Progenitor cell of endocrine pancreas (in vitro differentiated cells): Measurements from ENCODE around the gene FARS2. TPM values are rescaled to one million over a fixed set of nuclear protein-coding genes. Genes with fewer than 3 reads are reported as not detected.

ENCODE experiments used
- DNase-seq: peaks from one replicate; pipeline ENCODE4 v3.0.0; 2021; ENCODE audit warnings: low spot score; ENCODE audit not compliant: unreplicated experiment
- H3K27ac Mint-ChIP-seq: 2 replicates; pipeline ENCODE4 v1.8.0; 2021; ENCODE audit warnings: mild to moderate bottlenecking, moderate library complexity, mixed read lengths
- H3K27me3 Mint-ChIP-seq: 2 replicates; pipeline ENCODE4 v1.8.0; 2021; ENCODE audit warnings: mixed read lengths
- H3K36me3 Mint-ChIP-seq: 2 replicates; pipeline ENCODE4 v1.8.0; 2022; ENCODE audit warnings: mixed read lengths; ENCODE audit not compliant: insufficient read depth
- H3K4me1 Mint-ChIP-seq: 2 replicates; pipeline ENCODE4 v1.8.0; 2021; ENCODE audit warnings: low read depth, mixed read lengths
- H3K4me3 Mint-ChIP-seq: 2 replicates; pipeline ENCODE4 v1.8.0; 2021; ENCODE audit warnings: low read depth, mild to moderate bottlenecking, moderate library complexity, mixed read lengths
- H3K9me3 Mint-ChIP-seq: 2 replicates; pipeline ENCODE4 v1.8.0; 2021; ENCODE audit warnings: low read depth, mixed read lengths
- total RNA-seq: library from RNA; stranded (reverse); gene quantifications from 2 replicates; pipeline ENCODE4 v1.2.1, GENCODE V29; 2021
- TF ChIP-seq, protein P1 (sequence below): fragments of 200-600 bp; sonication (generic); IDR thresholded peaks from one replicate; pipeline ENCODE4 v1.5.0; 2021; ENCODE audit warnings: antibody characterized with exemption, mild to moderate bottlenecking; ENCODE audit not compliant: unreplicated experiment

The FARS2 gene
- total RNA-seq, 1 donor from 2014 or later: 20.8 TPM

DNA sequence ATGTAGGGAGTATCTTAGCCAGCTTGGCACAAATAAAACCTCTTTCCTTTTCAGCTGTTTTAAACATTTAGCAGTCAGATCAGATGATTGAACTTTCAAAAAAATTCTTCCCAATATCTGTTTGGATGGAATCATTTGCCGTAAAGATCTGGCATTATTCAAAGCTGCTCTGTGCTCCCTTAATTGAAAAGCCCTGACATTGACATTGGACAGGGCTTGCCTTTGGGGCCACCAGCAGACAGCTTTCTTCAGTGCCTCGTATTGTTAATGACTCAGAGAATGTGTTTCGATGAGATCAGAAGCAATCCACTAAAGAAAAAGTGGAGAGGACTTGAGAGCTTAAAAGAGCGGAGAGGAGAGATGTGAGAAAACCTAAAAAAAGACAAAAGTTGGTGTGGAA is 401.9 kb downstream of the FARS2 start:
- DNase-seq: no peak
- Mint-ChIP-seq H3K27me3 (no peaks in the 10 kb centered on the region), H3K36me3 (peaks cover 2% of the 10 kb centered on the region), H3K9me3 (no peaks in the 10 kb centered on the region), H3K27ac (no peak overlapping the region), H3K4me1 (no peaks in the 10 kb centered on the region), H3K4me3 (no peak overlapping the region)
- TF ChIP-seq, protein P1, sequence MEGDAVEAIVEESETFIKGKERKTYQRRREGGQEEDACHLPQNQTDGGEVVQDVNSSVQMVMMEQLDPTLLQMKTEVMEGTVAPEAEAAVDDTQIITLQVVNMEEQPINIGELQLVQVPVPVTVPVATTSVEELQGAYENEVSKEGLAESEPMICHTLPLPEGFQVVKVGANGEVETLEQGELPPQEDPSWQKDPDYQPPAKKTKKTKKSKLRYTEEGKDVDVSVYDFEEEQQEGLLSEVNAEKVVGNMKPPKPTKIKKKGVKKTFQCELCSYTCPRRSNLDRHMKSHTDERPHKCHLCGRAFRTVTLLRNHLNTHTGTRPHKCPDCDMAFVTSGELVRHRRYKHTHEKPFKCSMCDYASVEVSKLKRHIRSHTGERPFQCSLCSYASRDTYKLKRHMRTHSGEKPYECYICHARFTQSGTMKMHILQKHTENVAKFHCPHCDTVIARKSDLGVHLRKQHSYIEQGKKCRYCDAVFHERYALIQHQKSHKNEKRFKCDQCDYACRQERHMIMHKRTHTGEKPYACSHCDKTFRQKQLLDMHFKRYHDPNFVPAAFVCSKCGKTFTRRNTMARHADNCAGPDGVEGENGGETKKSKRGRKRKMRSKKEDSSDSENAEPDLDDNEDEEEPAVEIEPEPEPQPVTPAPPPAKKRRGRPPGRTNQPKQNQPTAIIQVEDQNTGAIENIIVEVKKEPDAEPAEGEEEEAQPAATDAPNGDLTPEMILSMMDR: no peak

DNA sequence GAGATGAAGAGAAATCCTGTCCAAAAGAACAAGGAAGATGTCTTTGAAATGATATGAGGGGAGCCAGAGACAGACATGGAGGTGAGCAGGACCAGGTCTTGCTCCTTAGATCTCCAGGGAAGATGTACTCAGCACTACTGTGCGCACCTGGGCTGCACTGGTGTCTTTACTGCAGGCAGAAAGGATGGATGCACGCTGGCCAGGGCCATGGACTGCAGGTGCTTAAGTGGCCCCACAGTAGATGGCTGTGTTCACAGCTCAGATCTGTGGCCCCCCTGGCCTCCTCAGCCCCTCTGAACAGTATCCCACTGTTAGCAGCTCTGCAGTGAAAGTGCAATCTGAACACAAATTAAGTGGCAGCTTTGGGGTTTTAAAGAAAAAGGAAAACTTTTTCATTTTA is 402.4 kb downstream of the FARS2 start:
- TF ChIP-seq, protein P1: no peak
- Mint-ChIP-seq H3K36me3 (peaks cover 2% of the 10 kb centered on the region), H3K4me1 (no peaks in the 10 kb centered on the region), H3K4me3 (no peak overlapping the region), H3K9me3 (no peaks in the 10 kb centered on the region), H3K27me3 (no peaks in the 10 kb centered on the region), H3K27ac (no peak overlapping the region)
- no peak for DNase-seq

DNA sequence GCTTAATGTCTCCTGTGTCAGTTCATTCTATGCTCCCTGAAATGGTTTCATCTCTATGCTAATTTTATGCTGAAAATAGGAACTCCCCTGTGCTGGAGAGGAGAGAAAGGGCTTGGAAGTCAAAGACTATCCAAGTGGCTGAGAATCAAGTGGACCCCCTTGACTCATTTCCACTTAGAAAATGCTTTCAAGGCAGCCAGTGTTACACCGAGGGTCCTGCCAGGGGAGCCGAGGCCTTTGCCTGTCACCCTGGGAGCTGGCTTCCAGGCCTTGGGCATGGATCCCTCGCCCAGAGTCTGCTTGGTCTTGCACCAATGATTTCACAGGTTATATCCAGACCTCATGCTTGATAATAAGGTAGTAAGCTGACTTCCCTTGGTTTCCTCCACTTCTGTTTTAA is 402.8 kb downstream of the FARS2 start:
- TF ChIP-seq, protein P1: no peak
- no peaks in the 10 kb centered on the region for H3K27me3 Mint-ChIP-seq
- peaks cover 2% of the 10 kb centered on the region for H3K36me3 Mint-ChIP-seq
- no peak overlapping the region for H3K4me3 Mint-ChIP-seq
- no peaks in the 10 kb centered on the region for H3K9me3 Mint-ChIP-seq
- H3K27ac Mint-ChIP-seq: no peak overlapping the region
- no peaks in the 10 kb centered on the region for H3K4me1 Mint-ChIP-seq
- DNase-seq: no peak

DNA sequence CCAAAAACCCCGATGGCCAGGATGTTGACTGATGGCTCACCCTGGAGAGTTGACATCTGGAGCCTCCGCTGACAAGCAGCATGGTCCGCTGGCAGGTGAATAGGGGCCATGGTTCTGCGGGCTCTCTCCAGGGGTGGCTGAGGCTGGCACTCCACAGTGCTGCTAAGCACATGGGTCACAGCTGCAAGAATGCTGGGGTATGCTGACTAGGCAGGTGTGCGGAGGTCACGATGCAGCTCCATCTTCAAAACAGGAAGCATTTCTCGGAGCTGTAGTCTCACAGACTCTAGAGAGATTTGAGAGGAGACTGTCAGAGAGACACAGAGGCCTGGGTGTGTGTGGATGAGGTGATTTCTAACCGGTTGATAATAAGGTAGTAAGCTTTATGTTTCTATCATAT is 403.9 kb downstream of the FARS2 start:
- no peak for DNase-seq
- Mint-ChIP-seq H3K27me3 (no peaks in the 10 kb centered on the region), H3K4me3 (no peak overlapping the region), H3K4me1 (no peaks in the 10 kb centered on the region), H3K27ac (no peak overlapping the region), H3K36me3 (peaks cover 2% of the 10 kb centered on the region), H3K9me3 (no peaks in the 10 kb centered on the region)
- TF ChIP-seq, protein P1: no peak

DNA sequence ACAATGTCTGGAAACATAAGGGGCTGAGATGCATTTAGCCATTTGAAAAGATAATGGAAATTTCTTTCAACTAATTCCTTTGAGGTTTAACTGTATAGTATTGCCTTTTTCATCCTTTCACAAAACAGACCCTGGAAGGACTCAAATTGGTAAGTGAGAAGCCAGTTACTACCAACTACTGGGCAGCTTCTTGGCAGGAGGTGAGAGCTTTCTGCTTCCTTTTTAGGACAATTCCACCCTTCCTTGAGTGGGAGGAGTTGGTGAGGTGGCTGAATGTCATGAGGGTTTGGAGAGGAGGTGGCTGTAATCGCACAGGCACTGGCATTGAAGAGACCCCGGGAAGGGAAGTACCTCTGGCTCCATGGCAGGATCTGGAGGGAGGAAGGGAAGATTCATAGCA is 404.4 kb downstream of the FARS2 start:
- no peak overlapping the region for H3K27ac Mint-ChIP-seq
- H3K27me3 Mint-ChIP-seq: no peaks in the 10 kb centered on the region
- TF ChIP-seq, protein P1: no peak
- H3K4me3 Mint-ChIP-seq: no peak overlapping the region
- no peak for DNase-seq
- H3K9me3 Mint-ChIP-seq: no peaks in the 10 kb centered on the region
- no peaks in the 10 kb centered on the region for H3K4me1 Mint-ChIP-seq
- H3K36me3 Mint-ChIP-seq: peaks cover 2% of the 10 kb centered on the region
